Calu3 (cell line): ENCODE results near the gene C15orf62. TPM values are rescaled to one million over a fixed set of nuclear protein-coding genes. Genes with fewer than 3 reads are reported as not detected.

Source experiments
- BruUV-seq: library from RNA; stranded (reverse); fragments of 400-500 nt; replicated peaks from 2 replicates; lab custom pipeline; 2021; lab: Mats Ljungman, UMichigan
- CTCF ChIA-PET: fragments of 300-600 bp; sonication (Branson Sonifier 250); formaldehyde crosslinking; loops from one replicate; lab custom pipeline; 2022; ENCODE audit warnings: antibody characterized with exemption; lab: Charles Lee
- DNase-seq: peaks from one replicate; pipeline ENCODE4 v3.0.0; 2022
- H3K27ac Mint-ChIP-seq: one replicate; pipeline ENCODE4 v1.8.0; 2022; ENCODE audit warnings: mixed read lengths; ENCODE audit not compliant: unreplicated experiment
- H3K27me3 Mint-ChIP-seq: one replicate; pipeline ENCODE4 v1.8.0; 2022; ENCODE audit warnings: mixed read lengths; ENCODE audit not compliant: unreplicated experiment
- H3K36me3 Mint-ChIP-seq: one replicate; pipeline ENCODE4 v1.8.0; 2022; ENCODE audit warnings: mild to moderate bottlenecking, moderate library complexity, mixed read lengths; ENCODE audit not compliant: insufficient read depth, unreplicated experiment
- H3K4me1 Mint-ChIP-seq: one replicate; pipeline ENCODE4 v1.8.0; 2022; ENCODE audit warnings: mild to moderate bottlenecking, low read depth, mixed read lengths; ENCODE audit not compliant: unreplicated experiment
- H3K4me3 Mint-ChIP-seq: one replicate; pipeline ENCODE4 v1.8.0; 2022; ENCODE audit warnings: mild to moderate bottlenecking, low read depth, moderate library complexity, mixed read lengths; ENCODE audit not compliant: unreplicated experiment
- H3K9me3 Mint-ChIP-seq: one replicate; pipeline ENCODE4 v1.8.0; 2022; ENCODE audit warnings: low read depth, mixed read lengths; ENCODE audit not compliant: unreplicated experiment
- CTCF ChIP-seq: fragments of 200-600 bp; IDR thresholded peaks from one replicate; pipeline ENCODE4 v1.8.0; 2022; ENCODE audit warnings: antibody characterized with exemption; ENCODE audit not compliant: unreplicated experiment
- intact Hi-C: fragments of 100-400 bp; cut with micrococcal nuclease; formaldehyde crosslinking; loops from one replicate; pipeline ENCODE4 v1.10.0; 2022; ENCODE audit not compliant: unreplicated experiment
- total RNA-seq: library from RNA; stranded (reverse); gene quantifications from 2 replicates; pipeline ENCODE4 v1.2.3, GENCODE V29; 2022

The C15orf62 gene
- total RNA-seq, 1 experiment from 2014 or later, result 0.64 TPM

GRCh38 chr15:40744815-40745152 lies 25.0 kb upstream of the C15orf62 start:
- DNase-seq, result no peak
- intact Hi-C loops, result no loop called here
- H3K9me3 Mint-ChIP-seq, result no peaks in the 10 kb centered on the region
- BruUV-seq, result no TSS peak
- TF ChIP-seq CTCF, result no peak
- no peak overlapping the region for H3K4me3 Mint-ChIP-seq
- no peaks in the 10 kb centered on the region for H3K27me3 Mint-ChIP-seq
- CTCF ChIA-PET, result interaction anchor here (0.6 kb wide), 1 partner anchor 193 kb away, joined by 3 read pairs; no protein-coding TSS in a partner anchor
- H3K36me3 Mint-ChIP-seq, result peaks cover 5% of the 10 kb centered on the region
- no peak overlapping the region for H3K27ac Mint-ChIP-seq
- H3K4me1 Mint-ChIP-seq, result no peaks in the 10 kb centered on the region

GRCh38 chr15:40746916-40747418 lies 22.8 kb upstream of the C15orf62 start:
- CTCF ChIA-PET, result interaction anchor here (0.5 to 1.8 kb wide), 11 partner anchors 22 to 1898 kb away, joined by 3 to 15 read pairs (median 4); partner anchors contain the start of genes C15orf62 and VPS18
- H3K27me3 Mint-ChIP-seq, result no peaks in the 10 kb centered on the region
- peaks cover 13% of the 10 kb centered on the region for H3K36me3 Mint-ChIP-seq
- no peak overlapping the region for H3K27ac Mint-ChIP-seq
- DNase-seq, result no peak
- BruUV-seq, result no TSS peak
- no peak for TF ChIP-seq CTCF
- no peaks in the 10 kb centered on the region for H3K4me1 Mint-ChIP-seq
- H3K4me3 Mint-ChIP-seq, result no peak overlapping the region
- intact Hi-C loops, result no loop called here
- no peaks in the 10 kb centered on the region for H3K9me3 Mint-ChIP-seq

- intact Hi-C loops, result no loop called here
- peaks cover 8% of the 10 kb centered on the region for H3K36me3 Mint-ChIP-seq
- H3K4me3 Mint-ChIP-seq, result no peak overlapping the region
- TF ChIP-seq CTCF, result no peak
- CTCF ChIA-PET, result interaction anchor here (0.6 to 1.8 kb wide), 2 partner anchors 110 to 146 kb away, joined by 3 to 10 read pairs; partner anchors contain the start of gene VPS18
- H3K9me3 Mint-ChIP-seq, result no peaks in the 10 kb centered on the region
- no peak for DNase-seq
- BruUV-seq, result no TSS peak
- H3K27ac Mint-ChIP-seq, result no peak overlapping the region
- H3K4me1 Mint-ChIP-seq, result no peaks in the 10 kb centered on the region
- no peaks in the 10 kb centered on the region for H3K27me3 Mint-ChIP-seq
These were observed 21.8 kb upstream of the C15orf62 start for GRCh38 chr15:40747685-40748631.

- H3K27me3 Mint-ChIP-seq, result no peaks in the 10 kb centered on the region
- no peaks in the 10 kb centered on the region for H3K9me3 Mint-ChIP-seq
- DNase-seq, result no peak
- no TSS peak for BruUV-seq
- H3K4me3 Mint-ChIP-seq, result no peak overlapping the region
- TF ChIP-seq CTCF, result no peak
- H3K36me3 Mint-ChIP-seq, result peaks cover 9% of the 10 kb centered on the region
- CTCF ChIA-PET, result interaction anchor here (0.7 kb wide), 1 partner anchor 8 kb away, joined by 3 read pairs; no protein-coding TSS in a partner anchor
- no peaks in the 10 kb centered on the region for H3K4me1 Mint-ChIP-seq
- intact Hi-C loops, result no loop called here
- no peak overlapping the region for H3K27ac Mint-ChIP-seq
These were observed 20.6 kb upstream of the C15orf62 start for GRCh38 chr15:40749151-40749630.
